Spleen (tissue), 11 donors: ENCODE measurements around the gene ARSG. TPM values are rescaled to one million over a fixed set of nuclear protein-coding genes. Genes with fewer than 3 reads are reported as not detected.

ENCODE experiments used
- DNase-seq: peaks from one replicate; pipeline ENCODE4 v3.0.0-alpha.2; 2020
- H3K27ac ChIP-seq, 8 donors: fragments of 200-600 bp; sonication (generic) in 7 of 8; 1 replicate in 4 of 8; 2 replicates in 4 of 8; pipeline versions ENCODE4 v1.5.0 to v1.8.0; 2016 to 2021; ENCODE audit warnings: inconsistent platforms in 4 of 8, mild to moderate bottlenecking in 4 of 8, moderate library complexity in 1 of 8
- H3K27me3 ChIP-seq, 7 donors: fragments of 200-600 bp; sonication (generic) in 6 of 7; replicated peaks in 1 of 7; 1 replicate in 4 of 7; 2 replicates in 3 of 7; pipeline versions ENCODE4 v1.5.0 to v1.8.0; 2016 to 2021; ENCODE audit warnings: inconsistent platforms in 3 of 7, mild to moderate bottlenecking in 1 of 7
- H3K36me3 ChIP-seq, 6 donors: fragments of 200-600 bp; sonication (generic) in 5 of 6; 1 replicate in 4 of 6; 2 replicates in 2 of 6; pipeline versions ENCODE4 v1.5.0 to v1.8.0; 2016 to 2021; ENCODE audit warnings: inconsistent platforms in 2 of 6
- H3K4me1 ChIP-seq, 6 donors: fragments of 200-600 bp; sonication (generic) in 5 of 6; 1 replicate in 3 of 6; 2 replicates in 3 of 6; pipeline versions ENCODE4 v1.5.0 to v1.8.0; 2016 to 2021; ENCODE audit warnings: inconsistent platforms in 3 of 6
- H3K4me3 ChIP-seq, 8 donors: fragments of 200-600 bp; sonication (generic) in 7 of 8; 1 replicate in 4 of 8; 2 replicates in 4 of 8; pipeline versions ENCODE4 v1.5.0 to v1.8.0; 2016 to 2021; ENCODE audit warnings: inconsistent platforms in 4 of 8, mild to moderate bottlenecking in 4 of 8, moderate library complexity in 2 of 8
- H3K9me3 ChIP-seq, 8 donors: fragments of 200-600 bp; sonication (generic) in 7 of 8; 1 replicate in 4 of 8; 2 replicates in 4 of 8; pipeline versions ENCODE4 v1.5.0 to v1.8.0; 2016 to 2021; ENCODE audit warnings: inconsistent platforms in 4 of 8
- CTCF ChIP-seq, 11 experiments: fragments of 200-600 bp in 7 of 11; fragments of 450-650 bp in 4 of 11; sonication (generic) in 4 of 11; IDR thresholded peaks in 8 of 11; conservative IDR thresholded peaks in 3 of 11; 1 replicate in 7 of 11; 2 replicates in 4 of 11; pipeline versions ENCODE4 v1.4.0 to v1.8.0; 2016 to 2021; ENCODE audit warnings: antibody characterized with exemption in 11 of 11, inconsistent platforms in 4 of 11, mild to moderate bottlenecking in 1 of 11
- POLR2A ChIP-seq, 3 donors: fragments of 450-650 bp; IDR thresholded peaks; one replicate each; pipeline ENCODE4 v1.5.1; 2017; ENCODE audit warnings: antibody characterized with exemption in 3 of 3, mild to moderate bottlenecking in 1 of 3
- POLR2AphosphoS5 ChIP-seq, 3 donors: sonication (generic); formaldehyde crosslinking; IDR thresholded peaks; one replicate each; pipeline ENCODE4 v1.5.1; 2017; ENCODE audit warnings: antibody characterized with exemption in 3 of 3
- WGBS, 5 donors: extraction: QIAGEN DNeasy Blood & Tissue Kit in 3 of 5; methylation state at CpG; one replicate each; pipeline versions ENCODE4 v1.1.5 to v1.1.7; 2013 to 2018; 5-methylcytosine and 5-hydroxymethylcytosine counted together
- intact Hi-C: fragments of 100-400 bp; cut with DNase I; formaldehyde crosslinking; loops from one replicate; pipeline ENCODE4 v1.15.0; 2023; ENCODE audit warnings: low total_unique reads
- polyA plus RNA-seq, 3 donors: library from polyadenylated mRNA; stranded (reverse); fragments of 200-250 nt; gene quantifications; one replicate each; pipeline ENCODE4 v1.2.1, GENCODE V29; 2013
- total RNA-seq, 7 donors: library from RNA; depleted of rRNA in 3 of 7; stranded (reverse); fragments of >200 nt in 3 of 7; fragmentation: NEBNext Ultra II Directional in 4 of 7; extraction: Animal tissue kit (Norgen Biotek cat#: 25700) in 4 of 7; gene quantifications; one replicate each; pipeline versions ENCODE4 v1.1.0 to v1.2.1, GENCODE V29; 2016 to 2021
- donor health status: healthy with polysubstance abuse.
- donor health status: DM: no; HTN: no; CAD: no; lungs with moderate emphysema.
- donor health status: DM: no; HTN: no; CAD: no.
- donor health status: Bipolar disorder and iron deficiency.
- donor health status: healthy.
- donor health status: DM: no; HTN: no; CAD: no.
- donor health status: DM: yes; HTN: yes; CAD: no.

Gene ARSG
- total and polyA plus RNA-seq, 10 donors = 1.5 to 24.3 (median 14.2) TPM

GRCh38 chr17:68320943-68321555 is 29.8 kb downstream of the ARSG start:
- Histone ChIP-seq H3K4me1 (peaks cover 0 to 39% (median 9%) of the 10 kb centered on the region in 6 donors), H3K9me3 (no peaks in the 10 kb centered on the region), H3K27me3 (no peaks in the 10 kb centered on the region), H3K4me3 (no peak overlapping the region), H3K27ac (no peak overlapping the region), H3K36me3 (no peaks in the 10 kb centered on the region)
- WGBS, 5 donors = 96 to 97% (median 97%) methylated on average over 7 of the region's 7 CpGs
- TF ChIP-seq CTCF (IDR thresholded peaks at IDR 0.05 in 8 of 11, conservative IDR thresholded peaks at IDR 0.05 in 3 of 11) = no peak
- no peak for TF ChIP-seq POLR2A (IDR thresholded peaks at IDR 0.05)
- TF ChIP-seq POLR2AphosphoS5 (IDR thresholded peaks at IDR 0.05) = no peak
- DNase-seq = no peak
- intact Hi-C loops = no loop called here

- WGBS, 5 donors = 92 to 96% (median 93%) methylated on average over 4 of the region's 4 CpGs
- H3K27me3 ChIP-seq = no peaks in the 10 kb centered on the region
- no peaks in the 10 kb centered on the region for H3K36me3 ChIP-seq
- H3K27ac ChIP-seq = no peak overlapping the region
- no peak overlapping the region for H3K4me3 ChIP-seq
- TF ChIP-seq POLR2A (IDR thresholded peaks at IDR 0.05) = no peak
- no peak for TF ChIP-seq POLR2AphosphoS5 (IDR thresholded peaks at IDR 0.05)
- TF ChIP-seq CTCF (IDR thresholded peaks at IDR 0.05 in 8 of 11, conservative IDR thresholded peaks at IDR 0.05 in 3 of 11) = no peak
- H3K4me1 ChIP-seq = peaks cover 0 to 34% (median 9%) of the 10 kb centered on the region in 6 donors
- H3K9me3 ChIP-seq = no peaks in the 10 kb centered on the region
- intact Hi-C loops = no loop called here
- DNase-seq = no peak
These were observed 30.3 kb downstream of the ARSG start for GRCh38 chr17:68321556-68321954.

DNA sequence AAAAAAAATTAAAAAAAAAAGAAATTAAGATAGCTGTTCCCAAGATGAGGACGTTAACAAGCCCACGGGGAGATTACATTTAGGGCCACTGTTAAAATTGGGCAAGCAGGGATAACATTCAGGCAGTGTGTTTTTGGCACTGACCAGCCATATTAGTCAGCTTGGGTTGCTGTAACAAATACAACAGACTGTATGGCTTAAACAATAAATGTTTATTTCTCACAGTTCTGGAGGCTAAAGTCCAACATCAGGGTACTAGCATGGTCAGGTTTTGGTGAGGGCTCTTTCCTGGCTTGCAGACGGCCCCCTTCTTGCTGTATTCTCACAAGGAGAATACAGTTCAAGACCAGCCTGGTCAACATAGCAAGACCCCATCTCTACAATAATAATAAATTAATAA is 31.3 kb downstream of the ARSG start:
- TF ChIP-seq POLR2A (IDR thresholded peaks at IDR 0.05) = no peak
- no peak for TF ChIP-seq CTCF (IDR thresholded peaks at IDR 0.05 in 8 of 11, conservative IDR thresholded peaks at IDR 0.05 in 3 of 11)
- no peak for TF ChIP-seq POLR2AphosphoS5 (IDR thresholded peaks at IDR 0.05)
- H3K27me3 ChIP-seq = no peaks in the 10 kb centered on the region
- H3K36me3 ChIP-seq = no peaks in the 10 kb centered on the region
- H3K9me3 ChIP-seq = no peaks in the 10 kb centered on the region
- DNase-seq = no peak
- WGBS, 5 donors = 61 to 97% (median 76%) methylated on average over 3 of the region's 3 CpGs
- H3K27ac ChIP-seq = no peak overlapping the region
- peaks cover 0 to 33% (median 9%) of the 10 kb centered on the region in 6 donors for H3K4me1 ChIP-seq
- intact Hi-C loops = no loop called here
- H3K4me3 ChIP-seq = no peak overlapping the region

DNA sequence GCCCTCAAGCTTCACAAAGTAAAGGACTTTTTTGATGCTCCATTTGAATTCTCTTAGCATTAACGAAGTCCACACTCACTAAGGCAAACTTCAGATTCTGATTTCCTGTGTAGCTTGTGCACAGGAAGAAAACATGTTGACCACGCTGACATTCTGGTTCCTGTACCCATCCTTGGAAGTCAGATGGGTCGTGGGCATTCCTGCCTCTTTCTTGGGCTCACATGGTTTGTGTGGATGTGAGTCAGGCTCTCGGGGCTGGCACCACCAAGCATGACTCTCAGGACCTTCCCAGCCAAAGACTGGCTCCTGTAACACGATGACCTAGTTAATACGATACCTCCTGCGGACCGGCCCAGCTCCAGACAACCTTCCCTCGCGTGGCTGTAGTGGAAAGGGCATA is 32.8 kb downstream of the ARSG start:
- no peak for DNase-seq
- Histone ChIP-seq H3K27ac (peak overlapping the region in 1 of 8 donors; percentile 36), H3K36me3 (no peaks in the 10 kb centered on the region), H3K4me1 (peaks cover 0 to 18% (median 8%) of the 10 kb centered on the region in 6 donors), H3K27me3 (no peaks in the 10 kb centered on the region), H3K4me3 (no peak overlapping the region), H3K9me3 (no peaks in the 10 kb centered on the region)
- no peak for TF ChIP-seq POLR2A (IDR thresholded peaks at IDR 0.05)
- peak in 1 of 3 donors; percentile 51 for TF ChIP-seq POLR2AphosphoS5 (IDR thresholded peaks at IDR 0.05)
- WGBS, 5 donors = 71 to 79% (median 75%) methylated on average over 10 of the region's 10 CpGs
- intact Hi-C loops = no loop called here
